Posterior vena cava (tissue), 2 donors: ENCODE data around the gene PTPRZ1. TPM values are rescaled to one million over a fixed set of nuclear protein-coding genes. Genes with fewer than 3 reads are reported as not detected.

Source experiments
- DNase-seq: peaks from one replicate; pipeline ENCODE4 v3.0.0-alpha.2; 2020; ENCODE audit warnings: low spot score
- intact Hi-C, 2 donors: fragments of 100-400 bp; cut with DNase I; formaldehyde crosslinking; loops; one replicate each; pipeline versions ENCODE4 v1.14.1 to v1.14.2; 2022 to 2023
- total RNA-seq, 2 donors: library from RNA; stranded (reverse); fragmentation: NEBNext Ultra II Directional; extraction: Animal tissue kit (Norgen Biotek cat#: 25700); gene quantifications; one replicate each; pipeline ENCODE4 v1.2.1, GENCODE V29; 2021
- donor health status: DM: yes; HTN: yes; CAD: no.
- donor health status: DM: yes; HTN: yes; CAD: no.

PTPRZ1 gene
- total RNA-seq, 2 donors from 2014 or later: 1.8 to 2.0 TPM

DNA sequence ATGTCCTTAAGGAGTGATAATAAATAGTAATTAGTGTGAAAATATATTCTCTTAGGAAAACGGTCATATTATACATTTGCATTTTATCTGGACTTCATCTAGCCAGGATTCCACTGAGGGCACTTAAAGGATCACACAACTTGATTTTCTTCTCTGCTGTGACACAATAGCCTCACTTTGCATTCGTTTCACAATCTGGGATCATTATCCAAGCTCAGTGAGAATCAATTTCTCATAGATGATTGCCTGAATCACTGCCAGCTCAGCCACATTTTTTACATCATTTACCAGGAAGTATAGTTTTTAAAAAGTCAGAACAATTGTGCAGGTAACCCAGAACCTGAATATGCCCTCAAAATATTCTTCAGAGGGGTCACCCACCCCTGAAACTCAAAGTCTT is 68.9 kb downstream of the PTPRZ1 start:
- no peak for DNase-seq
- intact Hi-C loops: no loop called here

DNA sequence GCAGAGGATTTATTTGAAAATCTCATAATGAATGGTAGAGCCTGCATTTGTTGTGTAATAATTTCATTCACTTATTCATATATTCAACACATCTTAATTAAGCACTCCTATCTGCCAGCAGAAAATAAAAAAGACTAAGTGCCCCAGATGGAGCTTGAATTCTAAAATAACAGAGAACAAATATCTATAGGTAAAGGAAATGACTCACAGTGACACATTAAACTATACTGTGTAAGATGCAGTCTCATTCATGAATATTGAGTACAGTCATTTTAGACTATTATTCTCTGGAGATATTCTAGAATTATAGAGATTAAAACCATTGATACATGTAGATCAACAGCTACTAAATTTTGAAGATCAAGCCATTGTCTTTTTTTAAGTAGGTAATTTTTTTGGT is 72.1 kb downstream of the PTPRZ1 start:
- intact Hi-C loops: no loop called here
- DNase-seq: no peak

DNA sequence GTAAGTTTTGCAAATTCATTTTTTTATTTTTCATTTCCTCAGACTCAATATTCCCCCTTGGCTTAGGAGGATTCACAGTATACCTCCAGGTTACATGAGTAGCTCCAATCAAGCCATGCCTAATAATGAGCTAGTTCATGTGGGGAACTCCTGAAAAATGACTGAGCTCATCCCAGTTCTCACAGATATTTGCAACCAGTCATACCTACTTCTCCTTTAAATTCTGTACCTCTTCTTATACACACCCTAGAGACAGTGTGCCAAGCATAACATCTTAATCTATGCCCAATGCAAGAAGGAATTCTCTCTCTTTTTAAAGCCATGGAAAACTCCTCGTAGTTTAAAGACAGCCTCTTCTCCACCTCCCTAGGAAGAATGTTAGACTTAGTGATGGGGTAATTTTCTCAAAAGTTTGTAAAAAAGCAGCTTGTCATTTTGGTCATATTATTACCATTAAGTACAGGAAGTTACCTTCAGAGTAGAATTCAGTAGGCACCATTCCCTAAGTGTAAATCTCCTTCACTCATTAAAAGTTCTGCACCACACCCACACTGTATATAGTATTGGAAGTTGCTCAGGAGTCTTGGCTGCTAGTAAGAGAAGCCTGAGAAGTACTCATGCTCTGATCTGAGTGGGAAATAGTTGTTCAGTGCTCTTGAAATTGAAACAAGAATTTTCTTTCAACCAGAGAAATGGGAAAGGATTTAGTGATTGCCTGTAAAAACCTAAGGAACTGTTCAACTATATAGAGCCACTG is 72.7 kb downstream of the PTPRZ1 start:
- DNase-seq: no peak
- intact Hi-C loops: no loop called here

DNA sequence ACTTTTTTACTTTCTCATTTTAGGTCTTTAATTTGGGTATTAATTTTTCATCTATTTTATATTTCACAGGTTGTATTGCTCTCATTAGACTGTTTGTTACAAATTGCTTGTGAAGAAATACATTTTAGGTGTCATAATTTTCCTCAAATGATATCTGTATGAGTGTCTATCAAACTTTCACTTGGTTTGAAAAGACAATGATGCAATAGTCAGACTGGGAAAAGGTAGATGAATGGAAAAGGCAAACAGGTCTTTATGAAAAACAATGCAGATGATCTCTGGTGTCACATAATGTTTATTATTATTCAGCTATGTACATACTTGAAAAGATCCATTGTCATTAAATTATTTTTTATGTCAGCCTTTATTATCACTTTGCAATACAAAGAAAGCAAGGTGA is 80.2 kb downstream of the PTPRZ1 start:
- intact Hi-C loops: no loop called here
- DNase-seq: no peak

DNA sequence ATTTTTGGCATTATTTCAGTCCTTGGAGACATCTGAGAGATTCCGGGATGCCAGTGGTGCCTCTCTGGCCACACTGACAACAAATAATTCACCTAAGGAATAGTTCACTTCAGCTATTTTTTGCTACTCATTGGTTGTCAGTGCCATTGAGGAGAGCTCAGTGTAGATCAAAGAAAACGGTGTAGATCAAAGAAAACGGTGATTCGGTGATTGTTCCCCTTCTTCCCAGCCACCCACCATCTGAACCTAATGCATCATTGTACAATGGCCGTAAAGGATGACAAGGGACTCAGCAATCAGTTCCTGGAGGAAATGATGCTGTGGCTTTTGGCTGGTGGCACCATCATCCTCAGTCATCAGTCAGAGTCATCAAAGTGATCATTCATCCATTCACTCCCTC is 80.6 kb downstream of the PTPRZ1 start:
- no peak for DNase-seq

DNA sequence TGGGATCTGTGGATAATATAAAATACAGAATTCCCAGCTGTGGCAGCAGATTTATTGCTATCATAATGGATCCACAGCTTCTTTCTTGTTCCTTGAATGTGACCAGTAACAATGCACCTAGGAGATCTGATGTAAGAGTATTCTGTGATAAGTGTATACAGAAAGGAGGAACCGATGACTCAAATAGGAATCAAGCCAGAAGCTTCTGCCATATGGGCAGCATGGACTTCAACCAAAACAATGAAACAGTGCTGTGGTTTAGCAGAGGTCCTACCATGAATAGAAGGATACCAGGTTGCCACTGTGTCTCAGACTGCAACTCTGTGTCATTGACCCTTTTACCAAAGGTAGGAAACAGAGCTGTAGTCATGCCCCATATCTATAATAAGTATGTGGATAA is 81.8 kb downstream of the PTPRZ1 start:
- intact Hi-C loops: no loop called here
- no peak for DNase-seq

More for the DNA sequence above, 80.6 kb downstream of the PTPRZ1 start:
- intact Hi-C loops: no loop called here

DNA sequence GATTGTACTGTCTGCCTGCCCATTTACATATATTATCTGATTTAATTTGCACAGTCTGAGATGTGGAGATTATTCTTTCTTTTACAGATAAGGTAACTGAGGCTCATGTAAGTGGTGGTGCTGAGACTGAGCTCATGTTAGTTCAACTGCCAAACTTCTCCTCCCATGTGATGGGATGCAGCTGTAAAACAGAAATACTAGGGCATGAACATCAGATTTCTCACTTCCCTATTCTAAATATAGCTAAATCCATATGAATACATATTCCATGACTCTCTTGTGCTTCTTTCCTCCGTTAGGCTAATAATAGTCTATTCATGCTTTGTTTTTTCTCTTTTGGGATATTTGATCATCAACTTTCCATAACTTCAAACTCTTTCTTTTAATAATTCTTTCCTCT is 84.7 kb downstream of the PTPRZ1 start:
- intact Hi-C loops: no loop called here
- no peak for DNase-seq

DNA sequence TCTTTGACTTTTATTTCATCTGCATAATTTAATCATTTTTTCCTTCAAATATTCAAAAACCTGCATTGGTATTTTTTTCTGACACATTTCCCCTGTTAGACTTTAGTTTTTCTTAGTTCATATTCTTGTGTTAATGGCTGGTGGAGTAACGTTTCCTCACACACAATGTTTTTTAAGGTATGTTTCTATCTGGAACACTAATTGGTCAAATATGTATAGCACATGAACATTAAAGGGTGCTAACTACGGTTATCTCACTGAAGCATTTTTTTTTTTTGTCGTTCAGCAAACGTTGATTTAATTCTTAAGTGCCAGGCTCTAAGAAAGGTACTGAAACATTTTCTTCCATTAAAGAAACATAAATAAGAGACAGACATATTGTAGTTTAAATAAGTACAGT is 87.7 kb downstream of the PTPRZ1 start:
- intact Hi-C loops: no loop called here
- DNase-seq: no peak

DNA sequence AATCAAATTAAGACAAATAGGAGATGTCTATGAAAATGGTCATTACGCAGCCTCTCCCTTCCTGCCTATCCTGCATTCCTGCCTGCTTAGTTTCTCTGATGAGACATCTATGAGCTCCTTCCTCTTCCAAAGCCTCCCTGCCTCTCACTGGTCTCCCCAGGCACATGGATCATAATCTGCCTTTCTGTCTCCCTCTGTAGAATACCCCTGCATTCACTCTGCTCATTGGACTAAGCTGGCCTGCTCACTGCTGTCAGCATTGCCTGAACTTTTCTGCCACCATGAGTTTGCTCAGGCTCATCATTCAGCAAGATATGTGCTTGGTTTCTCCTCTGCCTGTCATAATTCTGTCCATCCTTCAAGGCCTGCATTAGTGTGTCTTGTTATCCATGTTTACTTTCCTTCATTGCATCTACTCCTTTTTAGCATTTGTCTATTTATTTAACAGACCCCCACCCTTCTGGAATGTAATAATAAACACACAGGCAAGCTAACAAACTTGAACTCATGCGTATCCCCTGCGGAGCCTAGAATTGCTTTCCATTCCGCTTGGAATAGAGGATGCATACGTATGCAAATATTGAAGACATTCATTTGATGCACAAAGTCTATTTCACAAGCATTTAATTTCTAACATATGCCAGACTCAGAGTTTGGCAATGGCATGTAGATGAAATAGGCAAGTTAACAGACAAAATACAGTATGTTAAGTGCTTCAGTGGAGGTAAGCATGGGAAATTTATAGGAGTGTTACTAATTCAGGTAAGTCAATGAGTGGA is 88.3 kb downstream of the PTPRZ1 start:
- no peak for DNase-seq
- intact Hi-C loops: no loop called here

DNA sequence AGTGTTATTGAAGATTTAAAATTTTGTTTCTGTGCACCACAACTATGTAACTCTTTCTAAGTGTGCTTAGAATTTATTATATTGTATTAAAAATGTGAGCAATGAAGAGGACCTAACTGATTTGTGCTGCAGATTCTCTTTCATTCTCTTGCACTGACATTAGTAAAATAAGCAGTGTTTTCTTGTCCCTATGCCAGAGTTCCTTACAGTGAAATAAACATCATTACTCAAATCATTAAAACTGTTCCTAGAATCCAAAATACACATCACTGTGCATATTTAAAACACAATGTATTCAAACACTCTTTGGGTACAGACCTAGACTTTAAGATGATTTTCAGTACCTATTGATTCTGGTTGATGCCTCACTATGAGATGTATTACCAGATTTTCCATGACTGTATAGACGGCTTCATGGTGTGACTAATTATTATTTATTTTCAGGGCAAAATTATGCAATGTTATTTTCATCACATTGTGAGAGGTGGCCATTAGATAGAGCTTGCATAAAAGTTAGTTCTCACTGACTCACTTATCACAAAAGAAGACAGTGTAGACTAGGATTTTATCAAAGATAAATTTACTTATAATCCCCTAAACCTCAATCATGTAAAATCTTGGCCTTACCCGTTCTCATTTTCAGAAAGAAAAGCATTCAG is 93.4 kb downstream of the PTPRZ1 start:
- no peak for DNase-seq
- intact Hi-C loops: no loop called here

DNA sequence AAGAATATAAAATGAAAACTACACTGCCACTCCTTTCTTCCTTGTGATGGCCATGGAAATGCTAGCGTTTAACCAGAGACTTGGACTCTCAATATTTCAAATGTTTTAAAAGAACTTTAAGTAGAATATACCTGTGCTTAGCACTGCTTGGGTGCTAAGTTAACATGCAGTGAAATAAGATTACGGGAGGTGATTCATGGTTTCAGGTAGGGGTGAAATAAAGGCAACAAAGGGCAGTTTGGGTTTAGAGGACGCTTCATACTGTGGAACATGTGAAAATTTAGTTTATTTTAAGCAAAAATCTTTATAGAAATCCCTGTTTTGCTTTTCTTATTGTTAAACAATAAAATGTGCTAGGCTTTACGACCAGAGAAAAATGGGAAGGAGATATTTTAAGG is 94.0 kb downstream of the PTPRZ1 start:
- no peak for DNase-seq
- intact Hi-C loops: no loop called here

DNA sequence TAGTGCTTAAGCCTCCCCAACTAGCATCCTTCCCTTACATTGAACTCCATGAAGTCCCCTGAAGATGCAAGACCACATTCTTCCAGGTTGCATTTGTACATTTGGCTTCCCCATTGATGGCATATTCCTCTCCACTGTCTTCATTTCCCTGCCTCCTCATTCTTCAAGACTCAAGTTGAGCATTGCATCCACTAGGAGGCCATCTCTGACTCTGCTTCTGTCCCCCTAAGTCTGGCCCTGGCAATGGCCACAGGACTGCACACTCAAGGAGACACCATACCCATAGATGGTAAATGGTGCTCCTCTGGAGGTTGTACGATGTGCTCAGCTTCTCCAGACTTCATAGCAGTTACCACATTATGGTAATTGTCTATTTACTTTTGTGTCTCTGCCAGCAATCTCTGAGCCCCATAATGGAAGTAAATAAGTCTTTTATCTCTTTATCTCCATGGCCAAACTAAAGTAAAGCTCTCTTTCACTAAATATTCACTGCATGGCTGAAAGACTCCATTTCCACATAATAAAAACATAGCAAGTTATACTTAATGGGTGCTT is 112.6 kb downstream of the PTPRZ1 start:
- no peak for DNase-seq
- intact Hi-C loops: no loop called here

DNA sequence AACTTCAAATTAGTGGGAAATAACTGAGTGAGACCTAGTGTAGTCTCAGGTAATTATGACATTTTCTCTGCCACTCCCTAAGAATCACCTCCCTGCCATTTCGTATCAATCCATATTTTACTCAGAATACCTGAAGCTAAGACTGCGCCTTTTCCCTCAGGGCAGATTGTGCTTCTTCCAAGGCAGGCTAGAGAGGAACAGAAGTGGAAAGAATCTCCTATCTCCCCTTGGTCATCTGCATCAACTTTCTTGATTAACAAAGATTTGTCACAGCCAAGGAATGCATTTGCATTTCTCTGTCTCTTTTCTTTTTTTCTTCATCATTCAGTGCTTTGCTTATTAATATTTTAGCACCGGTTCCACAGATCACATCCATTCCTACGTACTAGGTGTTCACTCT is 119.1 kb downstream of the PTPRZ1 start:
- intact Hi-C loops: no loop called here
- DNase-seq: no peak

DNA sequence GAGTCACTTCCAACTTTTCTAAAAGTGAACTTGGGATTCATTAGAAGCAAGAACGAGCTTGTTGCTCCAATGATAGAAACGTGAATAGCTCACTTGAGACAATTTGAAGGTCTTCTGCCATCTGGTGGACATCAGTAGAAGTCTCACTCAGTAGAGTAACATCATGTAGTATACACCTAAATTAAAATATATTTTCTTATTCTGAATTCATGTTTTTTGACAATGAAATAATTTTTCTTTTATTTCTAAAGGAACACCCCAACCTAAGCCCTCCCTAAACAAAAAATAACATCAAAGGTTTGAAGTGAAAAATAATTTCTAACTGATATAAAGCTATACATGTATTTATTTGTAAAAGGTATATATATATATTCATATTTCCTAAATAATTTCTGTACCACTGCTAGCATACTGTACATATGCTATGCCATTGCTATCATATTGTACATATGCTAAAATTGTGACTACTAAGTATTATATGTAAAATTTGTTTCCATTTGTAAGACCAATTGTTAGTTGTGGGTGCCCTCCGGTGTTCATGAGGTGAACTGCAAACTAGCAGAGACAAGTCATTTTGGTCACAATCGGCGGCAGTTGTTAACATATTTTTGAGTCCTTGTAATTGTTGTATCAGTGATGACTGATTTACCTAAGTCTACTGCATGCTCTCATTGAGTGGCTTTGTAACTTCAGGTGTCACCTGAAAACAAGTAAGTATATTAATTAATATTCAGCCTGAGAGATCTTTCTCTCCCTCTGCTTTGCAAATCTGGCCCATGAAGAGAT is 121.9 kb downstream of the PTPRZ1 start:
- intact Hi-C loops: no loop called here
- DNase-seq: no peak

DNA sequence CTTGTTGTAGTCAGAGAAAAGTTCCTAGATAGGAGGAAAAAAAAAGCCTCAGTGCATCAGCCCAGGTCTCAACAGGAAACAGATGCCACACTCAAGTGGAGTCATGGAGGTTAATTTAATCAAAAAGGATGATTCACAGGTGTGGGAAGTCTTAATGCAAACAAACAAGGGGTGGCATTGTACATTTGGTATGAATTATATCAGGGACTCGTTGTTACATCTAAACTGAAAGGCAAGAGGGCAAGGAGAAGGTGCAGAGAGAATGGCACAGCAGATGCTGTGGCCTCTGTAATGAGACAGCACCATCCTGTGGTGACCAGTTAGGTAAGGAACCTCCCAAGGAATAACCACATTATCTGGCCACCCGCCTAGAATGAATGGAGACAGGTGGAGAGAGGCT is 133.7 kb downstream of the PTPRZ1 start:
- no peak for DNase-seq
- intact Hi-C loops: no loop called here

DNA sequence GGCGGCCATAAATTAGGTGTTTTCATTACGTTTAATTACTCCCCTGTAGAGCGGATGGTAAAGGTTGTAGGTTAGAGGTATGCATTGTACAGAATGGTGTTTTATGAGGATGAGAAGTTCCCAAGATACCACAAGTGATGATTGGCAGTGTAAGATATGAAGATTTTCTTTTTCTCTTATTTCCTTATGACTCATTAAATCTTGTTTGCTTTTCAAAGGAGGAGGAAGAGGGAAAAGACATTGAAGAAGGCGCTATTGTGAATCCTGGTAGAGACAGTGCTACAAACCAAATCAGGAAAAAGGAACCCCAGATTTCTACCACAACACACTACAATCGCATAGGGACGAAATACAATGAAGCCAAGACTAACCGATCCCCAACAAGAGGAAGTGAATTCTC is 137.2 kb downstream of the PTPRZ1 start:
- DNase-seq: no peak
- intact Hi-C loops: no loop called here

DNA sequence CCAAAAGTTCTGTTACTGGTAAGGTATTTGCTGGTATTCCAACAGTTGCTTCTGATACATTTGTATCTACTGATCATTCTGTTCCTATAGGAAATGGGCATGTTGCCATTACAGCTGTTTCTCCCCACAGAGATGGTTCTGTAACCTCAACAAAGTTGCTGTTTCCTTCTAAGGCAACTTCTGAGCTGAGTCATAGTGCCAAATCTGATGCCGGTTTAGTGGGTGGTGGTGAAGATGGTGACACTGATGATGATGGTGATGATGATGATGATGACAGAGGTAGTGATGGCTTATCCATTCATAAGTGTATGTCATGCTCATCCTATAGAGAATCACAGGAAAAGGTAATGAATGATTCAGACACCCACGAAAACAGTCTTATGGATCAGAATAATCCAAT is 140.1 kb downstream of the PTPRZ1 start:
- DNase-seq: no peak
- intact Hi-C loops: no loop called here

DNA sequence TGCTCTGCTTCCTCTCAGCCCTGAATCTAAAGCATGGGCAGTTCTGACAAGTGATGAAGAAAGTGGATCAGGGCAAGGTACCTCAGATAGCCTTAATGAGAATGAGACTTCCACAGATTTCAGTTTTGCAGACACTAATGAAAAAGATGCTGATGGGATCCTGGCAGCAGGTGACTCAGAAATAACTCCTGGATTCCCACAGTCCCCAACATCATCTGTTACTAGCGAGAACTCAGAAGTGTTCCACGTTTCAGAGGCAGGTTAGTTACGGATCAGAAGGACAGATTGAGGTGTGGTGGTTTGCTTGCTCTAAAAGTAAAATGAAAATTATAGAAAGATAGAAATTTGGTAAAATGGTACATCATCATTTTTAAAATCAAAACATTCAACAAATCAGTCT is 140.7 kb downstream of the PTPRZ1 start:
- no peak for DNase-seq
- intact Hi-C loops: no loop called here

DNA sequence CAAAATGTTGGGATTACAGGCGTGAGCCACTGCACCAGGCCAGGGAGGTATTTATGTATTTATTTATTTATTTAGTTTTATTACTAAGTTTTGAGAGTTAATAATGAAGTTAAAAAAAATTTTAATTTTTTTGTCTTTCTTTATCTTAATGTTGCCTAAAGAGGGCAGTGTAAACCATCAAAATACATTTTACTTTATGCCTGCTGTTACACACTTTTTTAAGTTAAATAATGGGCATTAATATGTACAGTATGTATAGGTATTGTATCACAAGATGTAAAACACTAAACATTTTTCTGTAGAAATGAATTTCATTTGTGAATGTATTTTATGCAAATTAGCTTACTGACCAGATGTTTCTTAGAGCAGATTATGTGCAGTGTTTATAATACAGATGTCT is 141.7 kb downstream of the PTPRZ1 start:
- no peak for DNase-seq
- intact Hi-C loops: no loop called here

DNA sequence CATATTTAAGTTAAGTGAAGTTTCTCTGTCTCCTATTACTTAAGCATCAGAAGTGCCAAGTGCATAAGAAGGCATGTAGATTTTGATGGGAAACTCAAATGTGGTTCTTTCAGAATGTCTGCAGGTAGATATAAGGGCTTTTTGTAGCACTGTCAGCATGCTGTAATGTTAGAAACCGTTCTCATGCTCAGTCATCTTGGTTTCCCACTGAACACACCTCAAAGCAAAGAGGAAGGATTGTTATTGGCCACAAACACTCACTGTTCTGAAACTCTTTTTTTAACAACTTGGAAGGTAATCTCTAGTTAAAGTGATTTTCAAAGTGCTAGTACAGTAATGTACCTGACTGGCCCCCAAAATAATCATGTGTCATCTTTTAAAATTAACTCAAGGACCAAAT is 145.1 kb downstream of the PTPRZ1 start:
- intact Hi-C loops: no loop called here

More for the DNA sequence above, 145.1 kb downstream of the PTPRZ1 start:
- DNase-seq: no peak
